ENCODE results near the gene IPO11.

IPO11 gene

DNA sequence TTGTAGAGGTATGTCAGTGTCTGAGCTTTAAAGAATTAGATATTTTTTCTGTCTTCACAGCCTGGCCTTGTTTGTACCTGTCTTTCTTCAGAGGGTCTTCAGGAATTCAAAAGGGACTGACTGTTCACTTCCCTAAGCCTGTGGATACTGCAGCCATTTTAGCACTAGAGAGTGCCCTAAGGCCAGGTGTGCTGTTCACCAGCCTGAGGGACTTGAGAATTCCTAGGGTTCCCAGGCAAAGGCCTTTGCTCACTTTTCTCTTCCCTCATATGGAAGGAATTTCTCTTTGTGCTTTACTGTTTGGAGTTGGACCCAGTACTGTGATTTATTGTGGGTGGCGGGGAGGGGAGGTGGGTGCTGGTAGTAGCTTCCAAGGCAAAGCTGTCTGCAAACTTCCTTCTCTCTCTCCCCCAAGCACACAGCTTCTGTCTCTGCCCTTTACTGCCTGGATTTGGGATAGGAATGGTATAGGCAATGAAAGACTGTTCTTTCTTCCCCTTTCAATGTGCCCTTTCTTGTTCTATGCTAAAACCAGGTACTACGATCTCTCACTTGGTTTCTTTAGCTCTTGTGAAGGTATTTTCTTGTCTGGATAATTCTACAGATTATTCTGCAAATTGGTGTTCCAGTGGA is 156.4 kb downstream of the IPO11 start:
- peak; percentile 88 for DNase-seq (ENCODE audit: low read depth, low spot score)

DNA sequence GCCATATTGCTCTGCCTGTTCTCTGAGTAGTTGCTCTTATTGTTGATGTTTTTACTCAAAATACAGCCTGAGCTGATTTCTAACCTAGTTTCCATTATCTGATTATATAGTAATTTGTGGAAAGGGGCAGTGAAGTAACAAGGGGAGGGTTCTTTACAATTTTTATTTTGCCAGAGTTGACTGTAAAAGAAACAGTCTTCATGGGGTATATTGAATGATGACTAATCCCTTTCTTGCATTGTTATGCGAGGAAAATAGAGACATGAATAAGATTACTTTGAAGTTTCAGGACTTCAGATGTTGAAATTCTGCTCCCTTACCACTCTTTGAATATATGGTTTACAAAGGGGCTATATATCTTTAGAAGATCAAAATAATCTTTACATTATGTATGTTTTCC is 156.9 kb downstream of the IPO11 start:
- no peak for DNase-seq (ENCODE audit: low read depth, low spot score)

DNA sequence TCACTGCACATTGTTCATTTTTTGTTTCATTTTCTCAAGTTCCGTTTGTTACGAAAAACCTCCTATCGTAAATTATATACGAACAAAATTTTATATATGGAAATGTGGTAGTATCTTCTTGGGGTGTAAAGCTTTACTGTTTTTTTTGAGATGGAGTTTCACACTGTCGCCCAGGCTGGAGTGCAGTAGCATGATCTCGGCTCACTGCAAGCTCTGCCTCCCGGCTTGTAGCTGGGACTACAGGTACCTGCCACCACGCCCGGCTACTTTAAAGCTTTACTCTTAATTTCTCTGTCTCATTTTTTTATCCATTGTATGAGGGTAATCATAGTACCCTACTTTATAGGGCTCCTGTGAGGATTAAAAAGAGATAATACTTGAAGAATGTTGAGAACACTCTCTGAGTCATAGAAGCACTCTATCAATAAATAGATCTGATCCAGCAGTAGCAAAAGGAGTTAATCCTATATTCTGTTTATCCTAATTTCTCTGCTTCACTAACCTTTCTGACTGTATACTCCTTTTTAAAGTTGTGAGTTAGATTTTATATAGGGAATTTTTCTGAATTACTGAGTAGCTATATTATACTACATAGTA is 160.5 kb downstream of the IPO11 start:
- DNase-seq (ENCODE audit: low read depth, low spot score) = no peak

DNA sequence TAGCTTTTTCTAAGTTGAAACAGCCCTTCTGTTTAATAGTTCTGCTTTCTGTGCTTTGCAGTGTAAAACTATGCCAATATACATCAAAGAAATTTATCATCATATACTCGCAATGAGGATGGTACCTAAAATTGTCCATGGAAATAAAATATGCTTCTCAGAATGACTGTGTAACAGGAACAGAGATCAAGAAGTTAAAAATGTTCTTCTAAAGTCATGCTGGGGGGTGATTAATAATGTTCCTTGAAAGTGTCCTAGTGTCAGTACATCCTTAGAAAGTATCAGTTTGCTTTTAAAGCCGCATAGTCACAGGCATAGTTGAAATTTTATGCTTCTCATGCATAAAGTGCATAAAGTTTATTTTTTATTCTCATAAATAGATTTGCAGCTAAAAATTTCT is 162.0 kb downstream of the IPO11 start:
- DNase-seq (ENCODE audit: low read depth, low spot score) = no peak

DNA sequence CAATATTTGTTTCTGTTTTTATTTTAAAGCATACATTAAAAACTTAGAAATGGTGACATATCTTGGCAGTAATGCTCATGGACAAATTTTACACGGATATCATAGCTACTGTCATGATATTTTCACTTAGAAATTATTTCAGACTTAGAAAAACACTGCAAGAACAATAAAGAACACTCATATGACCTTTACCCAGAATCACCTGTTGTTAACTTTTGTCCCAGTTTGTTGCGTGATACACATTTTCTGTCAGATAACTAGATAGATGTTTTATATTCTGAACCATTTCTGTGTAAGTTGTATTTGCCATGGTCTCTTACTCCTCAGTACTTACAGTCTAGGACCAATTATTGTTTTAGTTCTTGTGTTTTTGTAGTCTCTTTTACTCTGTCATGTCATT is 162.5 kb downstream of the IPO11 start:
- DNase-seq (ENCODE audit: low read depth, low spot score) = no peak

DNA sequence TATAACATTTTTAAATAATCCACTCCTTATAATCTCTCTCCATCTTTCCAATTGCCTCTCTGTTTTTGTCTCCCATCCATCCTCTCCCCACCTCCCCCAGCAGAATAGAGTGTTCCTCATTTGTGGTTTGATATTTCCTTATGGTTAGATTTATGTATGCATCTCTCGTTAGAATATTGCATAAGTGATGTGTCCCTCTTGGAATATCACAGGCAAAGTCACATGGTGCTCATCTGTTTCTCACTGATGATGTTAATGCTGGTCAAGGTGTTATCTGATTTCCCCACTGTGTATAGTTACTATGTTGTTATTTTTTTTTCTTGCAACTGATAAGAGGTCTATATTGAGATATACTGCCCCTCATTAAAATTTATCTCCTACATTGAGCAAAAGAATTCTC is 162.9 kb downstream of the IPO11 start:
- no peak for DNase-seq (ENCODE audit: low read depth, low spot score)

DNA sequence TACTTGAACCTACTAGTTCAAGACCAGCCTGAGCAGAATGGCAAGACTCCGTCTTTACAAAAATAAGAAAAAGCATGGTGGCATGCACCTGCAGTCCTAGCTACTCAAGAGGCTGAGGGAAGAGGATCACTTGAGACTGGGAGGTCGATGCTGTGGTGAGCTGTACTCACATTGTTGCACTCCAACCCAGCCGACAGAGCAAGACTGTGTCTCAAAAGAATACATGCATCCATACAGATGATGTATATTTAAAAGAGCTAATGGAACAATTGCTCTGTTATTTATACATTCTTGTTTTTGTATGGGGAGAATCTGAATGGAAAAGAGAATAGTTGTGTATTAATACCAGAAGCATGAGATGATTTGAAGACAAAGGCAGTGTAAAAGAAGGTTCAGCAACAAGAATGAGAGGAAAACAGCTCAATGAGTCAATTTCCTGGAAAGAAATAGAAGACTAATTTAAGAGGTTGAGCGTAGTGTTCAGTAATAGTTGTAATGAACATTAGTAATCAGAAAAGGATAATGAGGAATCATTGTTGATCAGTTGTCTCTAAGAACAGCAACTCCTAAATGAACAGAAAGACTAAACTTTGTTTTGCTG is 164.1 kb downstream of the IPO11 start:
- DNase-seq (ENCODE audit: low read depth, low spot score) = no peak

DNA sequence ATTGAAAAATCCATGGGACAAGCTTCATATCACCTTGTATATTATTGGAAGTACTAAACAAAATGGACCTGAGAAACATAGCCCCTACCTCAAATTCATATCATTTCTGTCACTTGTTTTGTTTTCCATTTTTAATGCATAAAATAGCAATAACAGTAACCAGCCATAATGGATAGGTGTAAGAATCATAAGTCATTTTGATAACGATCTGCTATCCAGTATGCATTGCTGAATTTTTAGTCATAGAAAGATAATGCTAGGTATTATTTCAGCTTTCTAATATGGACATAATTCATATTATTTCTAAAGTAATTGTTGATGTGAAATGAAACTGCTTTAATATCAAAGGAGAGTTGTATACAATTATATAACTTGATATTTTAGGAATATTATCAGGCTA is 164.9 kb downstream of the IPO11 start:
- DNase-seq (ENCODE audit: low read depth, low spot score) = no peak

DNA sequence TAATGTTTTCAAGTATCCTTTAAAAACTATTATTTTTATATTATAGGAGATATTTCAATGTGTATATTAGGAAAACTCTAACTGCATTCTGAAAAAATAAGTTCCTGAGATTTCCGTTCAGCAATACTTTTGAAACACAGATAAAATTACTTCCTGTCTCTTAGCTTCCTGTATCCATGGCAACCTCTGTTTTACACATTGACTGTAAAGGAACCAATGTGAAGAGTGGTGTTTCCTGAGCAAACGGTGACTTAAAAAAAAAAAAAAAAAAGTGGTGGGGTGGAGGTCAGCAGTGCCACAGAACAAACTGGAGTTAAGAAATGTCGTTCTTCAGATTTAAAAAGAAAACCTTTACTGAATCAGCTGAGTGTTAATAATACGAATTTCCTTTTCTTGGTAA is 166.0 kb downstream of the IPO11 start, which contains the start of gene LRRC70:
Gene LRRC70 (plus strand): TSS at position 280 of the 400 bp plus-strand sequence. CDS start 620 bp downstream, outside the sequence.
- peak; percentile 23 for DNase-seq (ENCODE audit: low read depth, low spot score)

DNA sequence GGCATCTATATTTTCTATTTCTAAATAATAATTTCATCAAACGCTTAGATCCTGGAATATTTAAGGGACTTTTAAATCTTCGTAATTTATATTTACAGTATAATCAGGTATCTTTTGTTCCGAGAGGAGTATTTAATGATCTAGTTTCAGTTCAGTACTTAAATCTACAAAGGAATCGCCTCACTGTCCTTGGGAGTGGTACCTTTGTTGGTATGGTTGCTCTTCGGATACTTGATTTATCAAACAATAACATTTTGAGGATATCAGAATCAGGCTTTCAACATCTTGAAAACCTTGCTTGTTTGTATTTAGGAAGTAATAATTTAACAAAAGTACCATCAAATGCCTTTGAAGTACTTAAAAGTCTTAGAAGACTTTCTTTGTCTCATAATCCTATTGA is 167.2 kb downstream of the IPO11 start:
- no peak for DNase-seq (ENCODE audit: low read depth, low spot score)

DNA sequence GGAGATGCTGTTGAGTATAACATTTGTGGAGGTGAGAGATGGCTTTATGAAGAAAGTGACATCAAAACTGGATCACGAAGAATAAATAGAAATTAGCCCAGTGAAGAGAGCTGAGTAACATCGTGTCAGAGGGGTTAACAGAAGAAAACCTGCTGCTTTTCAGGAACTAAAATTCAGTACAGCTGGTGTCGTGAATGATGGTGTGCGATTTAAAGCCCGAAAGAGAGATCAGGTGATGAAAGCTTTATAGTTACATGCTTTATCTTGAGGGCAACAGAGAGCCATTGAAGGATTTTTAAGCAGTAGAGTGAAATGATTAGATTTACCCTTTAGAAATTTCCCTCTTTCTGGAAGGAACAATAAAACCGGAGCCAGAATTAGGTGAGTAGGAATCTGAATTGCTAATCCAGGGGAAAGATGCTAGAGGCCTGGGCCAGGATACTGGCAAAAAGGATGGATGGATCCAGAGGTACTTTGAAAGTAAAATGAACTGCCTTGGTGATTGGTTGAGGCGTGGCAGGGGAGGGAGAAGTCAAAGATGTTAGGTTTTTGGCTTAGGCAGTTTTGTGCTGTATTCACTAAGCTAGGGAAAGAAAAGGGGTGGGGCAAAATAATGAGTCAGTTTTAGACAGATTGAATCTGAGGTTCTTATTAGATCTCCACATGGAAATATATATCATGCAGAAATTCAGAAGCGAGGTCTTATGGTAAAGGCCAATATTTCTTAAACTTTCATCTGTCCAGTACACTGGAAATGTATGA is 169.5 kb downstream of the IPO11 start:
- DNase-seq (ENCODE audit: low read depth, low spot score) = no peak

DNA sequence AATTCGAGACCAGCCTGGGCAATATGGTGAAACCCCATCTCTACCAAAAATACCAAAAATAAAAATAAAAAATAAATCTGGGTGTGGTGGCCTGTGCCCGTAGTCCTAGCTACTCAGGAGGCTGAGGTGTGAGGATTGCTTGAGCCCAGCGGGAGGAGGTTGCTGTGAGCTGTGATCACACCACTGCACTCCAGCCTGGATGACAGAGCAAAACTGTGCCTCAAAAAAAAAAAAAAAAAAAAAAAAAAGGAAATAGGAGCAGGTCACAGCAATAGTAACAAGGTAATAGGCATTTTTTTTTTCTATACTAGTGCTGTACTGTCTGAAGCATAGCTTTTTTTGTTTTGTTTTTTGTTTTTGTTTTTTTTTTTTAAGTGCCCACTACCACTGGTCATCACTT is 171.8 kb downstream of the IPO11 start:
- no peak for DNase-seq (ENCODE audit: low read depth, low spot score)

DNA sequence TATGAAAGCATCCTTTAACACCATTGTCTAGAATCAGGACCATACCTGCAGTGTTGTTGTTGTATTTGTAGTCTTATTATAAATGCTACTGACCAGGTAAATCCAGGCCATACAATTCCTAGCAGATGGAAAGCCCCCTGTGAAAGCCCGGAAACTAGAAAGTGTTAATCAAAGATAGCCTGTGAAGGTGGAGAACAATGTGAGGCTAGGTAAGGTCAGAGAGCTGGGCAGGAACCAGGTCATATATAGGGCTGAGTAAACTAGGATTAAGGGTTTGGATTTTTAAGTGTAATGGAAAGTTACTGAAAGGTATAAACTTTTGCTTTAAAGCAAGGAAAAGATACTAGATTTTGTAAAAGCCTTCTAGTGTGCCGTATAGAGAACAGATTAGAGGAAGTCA is 172.7 kb downstream of the IPO11 start:
- DNase-seq (ENCODE audit: low read depth, low spot score) = no peak

DNA sequence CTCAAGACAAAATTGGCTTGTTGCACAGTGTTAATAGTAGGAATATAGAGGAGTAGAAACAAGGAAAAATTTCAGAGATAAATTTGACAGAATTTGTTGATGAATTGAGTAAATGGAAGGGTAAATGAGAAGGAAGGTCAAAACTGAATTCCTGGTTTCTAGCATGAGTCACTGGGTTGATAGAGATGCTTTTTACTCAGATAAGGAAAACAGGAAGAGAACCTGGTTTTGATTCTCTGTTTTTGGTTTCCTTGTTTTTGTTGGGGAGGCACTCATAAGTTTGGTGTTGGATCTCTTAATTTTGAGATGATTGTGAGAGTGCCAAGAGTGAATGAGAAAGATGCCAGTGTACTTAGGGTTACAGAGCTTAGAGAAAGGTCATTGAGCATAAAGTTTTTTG is 173.2 kb downstream of the IPO11 start:
- no peak for DNase-seq (ENCODE audit: low read depth, low spot score)

DNA sequence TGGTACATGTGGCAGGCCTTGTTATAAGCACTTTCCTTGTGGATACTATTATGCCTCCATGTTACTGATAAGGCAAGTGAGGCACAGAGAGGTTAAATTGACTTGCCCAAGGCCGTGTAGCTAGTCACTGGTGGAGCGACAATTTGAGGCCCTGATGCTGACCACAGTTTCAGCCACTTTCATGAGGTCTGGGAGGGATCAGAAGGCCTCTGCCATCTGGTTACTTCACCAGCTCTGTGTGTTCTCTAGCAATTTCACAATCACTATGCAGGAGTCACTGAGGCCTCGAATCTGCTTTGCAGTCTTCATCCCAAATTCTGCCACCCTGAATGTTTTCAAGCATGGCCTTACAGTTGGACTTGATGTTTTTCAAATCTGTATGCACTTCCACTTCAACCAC is 175.2 kb downstream of the IPO11 start:
- DNase-seq (ENCODE audit: low read depth, low spot score) = peak; percentile 28

DNA sequence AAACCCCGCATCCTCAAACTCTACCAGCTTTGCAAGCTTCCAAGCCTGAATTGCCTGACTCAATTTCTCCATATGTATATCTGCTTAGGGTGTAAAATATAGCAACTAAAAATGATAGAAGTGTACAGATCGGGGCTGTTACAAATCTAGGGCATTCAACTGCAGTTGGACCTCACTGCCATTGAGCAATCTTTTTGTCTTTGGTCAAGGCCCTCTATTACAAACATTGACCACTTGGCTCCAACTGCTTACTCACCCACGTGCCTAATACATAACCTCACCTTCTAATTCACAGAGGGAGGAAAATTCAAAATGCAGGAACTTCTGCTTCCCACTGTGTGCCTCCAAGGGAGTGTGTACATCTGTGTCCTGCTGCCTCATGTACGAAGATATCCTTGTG is 176.1 kb downstream of the IPO11 start:
- no peak for DNase-seq (ENCODE audit: low read depth, low spot score)

DNA sequence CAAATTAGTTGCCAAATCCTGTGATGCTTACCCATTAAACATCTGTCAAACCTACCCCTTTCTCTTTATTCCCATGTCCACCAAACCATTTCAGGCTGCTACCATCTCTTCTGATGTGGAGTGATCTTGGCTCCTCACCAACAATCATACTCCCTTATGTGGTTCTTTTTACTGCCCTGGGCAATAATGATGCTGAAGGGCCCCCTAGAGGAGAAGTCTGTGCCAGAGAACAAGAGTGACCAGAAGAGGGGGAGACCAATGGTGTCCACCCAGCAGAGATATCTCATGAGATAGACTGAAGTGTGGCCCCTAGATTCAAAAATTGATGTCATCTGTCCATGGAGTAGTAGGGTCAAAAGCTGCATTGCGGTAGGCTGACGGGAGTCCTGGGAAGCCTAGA is 176.9 kb downstream of the IPO11 start:
- no peak for DNase-seq (ENCODE audit: low read depth, low spot score)

DNA sequence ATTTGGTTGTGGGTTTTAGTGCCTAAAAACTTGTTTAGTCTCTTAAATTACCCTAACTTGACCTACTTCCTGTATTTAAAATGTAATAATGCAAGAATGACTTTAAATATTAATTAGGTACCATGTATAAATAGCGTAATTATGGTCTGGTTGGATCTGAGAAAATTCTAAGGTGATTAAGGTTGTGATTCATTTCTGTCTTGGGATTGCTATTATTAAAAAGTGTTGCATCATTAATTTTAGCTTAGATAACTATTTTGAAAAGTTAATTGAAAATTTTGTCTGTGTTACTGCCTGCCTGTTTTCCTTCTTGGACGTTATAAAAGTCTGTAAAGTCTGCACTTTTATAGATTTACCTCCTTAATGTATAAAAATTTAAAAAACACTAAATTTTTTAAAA is 177.8 kb downstream of the IPO11 start:
- no peak for DNase-seq (ENCODE audit: low read depth, low spot score)

DNA sequence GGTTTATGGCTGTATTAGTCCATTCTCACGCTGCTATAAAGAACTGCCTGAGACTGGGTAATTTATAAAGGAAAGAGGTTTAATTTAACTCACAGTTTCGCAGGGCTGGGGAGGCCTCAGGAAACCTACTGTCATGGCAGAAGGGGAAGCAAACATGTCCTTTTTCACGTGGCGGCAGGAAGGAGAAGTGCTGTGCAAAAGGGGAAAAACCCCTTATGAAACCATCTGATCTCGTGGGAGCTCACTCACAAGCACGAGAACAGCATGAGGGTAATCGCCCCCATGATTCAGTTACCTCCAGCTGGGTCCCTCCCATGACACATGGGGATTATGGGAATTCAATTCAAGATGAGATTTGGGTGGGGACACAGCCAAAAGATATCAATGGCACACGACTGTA is 180.0 kb downstream of the IPO11 start:
- DNase-seq (ENCODE audit: low read depth, low spot score) = no peak

DNA sequence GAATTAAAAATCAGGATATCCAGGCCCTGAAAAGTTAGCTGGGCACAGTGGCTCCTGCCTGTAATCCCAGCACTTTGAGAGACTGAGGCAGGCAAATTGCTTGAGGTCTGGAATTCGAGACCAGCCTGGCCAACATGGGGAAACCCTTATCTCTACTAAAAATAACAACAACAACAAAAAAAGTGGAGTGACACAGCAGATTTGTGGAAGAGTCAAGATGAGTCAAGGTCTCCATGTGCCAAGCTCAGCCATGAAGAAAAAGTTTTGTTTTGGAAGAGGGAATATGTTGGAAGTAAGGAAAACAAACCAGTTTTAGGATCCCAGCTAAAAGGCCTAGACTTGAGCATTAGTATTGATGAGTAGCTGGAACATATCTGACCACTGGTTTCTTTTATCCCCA is 180.8 kb downstream of the IPO11 start:
- no peak for DNase-seq (ENCODE audit: low read depth, low spot score)

DNA sequence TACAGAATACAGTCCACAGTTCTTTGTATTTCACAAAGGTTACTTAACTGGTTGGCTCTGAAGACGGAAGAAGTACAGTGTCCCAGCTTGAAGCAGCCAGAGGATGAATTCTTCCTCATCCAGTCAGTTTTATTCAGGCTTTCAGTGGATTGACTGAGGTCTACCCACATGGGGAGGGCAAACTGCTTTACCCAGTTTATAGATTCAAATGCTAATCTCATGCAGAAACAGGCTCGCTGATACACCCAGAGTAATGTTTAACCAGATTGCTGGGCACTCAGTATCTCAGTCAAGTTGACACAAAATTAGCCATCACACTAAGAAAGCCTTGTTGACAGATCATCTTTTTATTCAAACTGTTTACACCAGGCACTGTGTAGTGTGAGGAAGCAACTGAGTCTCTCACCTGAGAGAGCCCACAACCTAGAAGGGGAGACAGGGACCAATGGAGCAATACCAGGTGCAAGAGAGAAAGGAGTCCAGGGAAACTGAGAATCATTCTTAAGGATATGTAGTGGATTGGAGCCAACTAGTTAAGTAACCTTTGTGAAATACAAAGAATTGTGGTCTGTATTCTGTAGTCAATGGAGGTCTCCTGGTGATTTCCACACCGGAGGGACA is 181.9 kb downstream of the IPO11 start:
- no peak for DNase-seq (ENCODE audit: low read depth, low spot score)

DNA sequence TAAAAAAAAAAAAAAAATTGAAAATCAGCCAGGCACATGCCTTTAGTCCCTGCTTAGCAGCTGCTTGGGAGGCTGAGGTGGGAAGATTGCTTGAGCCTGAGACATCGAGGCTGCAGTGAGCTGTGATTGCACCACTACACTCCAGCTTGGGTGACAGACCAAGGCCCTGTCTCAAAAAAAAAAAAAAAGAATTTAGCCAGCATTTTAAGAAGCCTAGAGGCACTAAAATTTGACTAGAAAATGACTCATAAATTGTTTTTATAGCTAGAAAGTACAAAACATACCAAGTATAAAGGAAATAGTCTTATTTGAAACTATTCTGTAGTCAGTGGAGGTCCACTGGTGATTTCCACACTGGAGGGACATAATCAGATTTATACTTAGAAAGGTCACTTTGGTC is 183.5 kb downstream of the IPO11 start:
- DNase-seq (ENCODE audit: low read depth, low spot score) = no peak
